ENCODE data around the gene POC1A. TPM values are rescaled to one million over a fixed set of nuclear protein-coding genes. Genes with fewer than 3 reads are reported as not detected.

The POC1A gene
- total RNA-seq, 1 experiment from 2014 or later, result 35.0 TPM

DNA sequence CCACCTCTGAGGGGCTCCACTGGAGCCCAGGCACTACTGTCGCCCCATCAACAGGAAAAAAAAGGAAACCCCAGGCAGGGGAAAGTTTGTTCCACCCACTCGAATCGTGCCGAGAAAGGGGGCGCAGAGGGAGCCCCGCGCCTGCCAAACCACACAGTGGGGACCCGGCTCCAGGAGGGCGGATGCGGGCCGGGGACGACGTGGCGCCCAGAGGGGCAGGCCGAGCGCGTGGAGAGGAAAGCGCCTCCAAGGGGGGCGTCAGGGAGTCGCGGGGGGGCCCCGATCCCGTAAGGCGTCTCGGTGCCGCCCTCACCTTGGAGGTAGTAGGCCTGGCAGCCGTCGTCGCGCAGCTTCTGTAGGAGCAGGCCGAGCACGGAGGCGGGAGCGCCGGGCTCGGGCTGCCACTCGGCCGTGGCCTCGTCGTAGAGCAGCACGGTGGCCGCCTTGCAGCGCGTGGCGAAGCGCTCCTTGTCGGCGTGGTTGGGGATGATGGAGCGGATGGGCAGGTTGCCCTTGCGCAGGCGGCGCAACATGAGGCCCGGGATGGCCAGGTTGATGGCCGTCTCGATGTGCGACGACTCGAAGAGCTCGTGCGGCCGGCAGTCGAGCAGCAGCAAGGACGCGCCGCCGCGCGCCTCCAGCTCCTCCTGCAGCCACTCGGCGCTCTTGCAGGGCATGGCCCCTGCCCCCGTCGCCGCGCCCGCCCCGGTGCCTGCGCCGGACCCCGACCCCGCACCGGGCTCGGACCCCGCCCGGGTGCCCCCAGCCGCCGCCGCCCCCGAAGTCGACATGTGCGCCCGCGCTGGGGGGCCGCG is 98.5 kb downstream of the POC1A start:
- H3K79me2 ChIP-seq (ENCODE audit: low read depth), result peaks cover 13% of the 10 kb centered on the region
- peak; percentile 41 to 49 for DNase-seq
- no peaks in the 10 kb centered on the region for H3K27me3 ChIP-seq (ENCODE audit: insufficient read depth, low read depth)
- H3K9me2 ChIP-seq (ENCODE audit: insufficient read depth), result no peaks in the 10 kb centered on the region
- no peaks in the 10 kb centered on the region for H3K36me3 ChIP-seq (ENCODE audit: low read depth)
- POLR2A ChIA-PET (ENCODE audit: unreplicated experiment), result no interaction called here
- TF ChIP-seq, protein P1, sequence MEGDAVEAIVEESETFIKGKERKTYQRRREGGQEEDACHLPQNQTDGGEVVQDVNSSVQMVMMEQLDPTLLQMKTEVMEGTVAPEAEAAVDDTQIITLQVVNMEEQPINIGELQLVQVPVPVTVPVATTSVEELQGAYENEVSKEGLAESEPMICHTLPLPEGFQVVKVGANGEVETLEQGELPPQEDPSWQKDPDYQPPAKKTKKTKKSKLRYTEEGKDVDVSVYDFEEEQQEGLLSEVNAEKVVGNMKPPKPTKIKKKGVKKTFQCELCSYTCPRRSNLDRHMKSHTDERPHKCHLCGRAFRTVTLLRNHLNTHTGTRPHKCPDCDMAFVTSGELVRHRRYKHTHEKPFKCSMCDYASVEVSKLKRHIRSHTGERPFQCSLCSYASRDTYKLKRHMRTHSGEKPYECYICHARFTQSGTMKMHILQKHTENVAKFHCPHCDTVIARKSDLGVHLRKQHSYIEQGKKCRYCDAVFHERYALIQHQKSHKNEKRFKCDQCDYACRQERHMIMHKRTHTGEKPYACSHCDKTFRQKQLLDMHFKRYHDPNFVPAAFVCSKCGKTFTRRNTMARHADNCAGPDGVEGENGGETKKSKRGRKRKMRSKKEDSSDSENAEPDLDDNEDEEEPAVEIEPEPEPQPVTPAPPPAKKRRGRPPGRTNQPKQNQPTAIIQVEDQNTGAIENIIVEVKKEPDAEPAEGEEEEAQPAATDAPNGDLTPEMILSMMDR (conservative IDR thresholded peaks at IDR 0.05), result no peak
- TF ChIP-seq EZH2 (IDR thresholded peaks at IDR 0.05; ENCODE audit: low read depth), result no peak
- BruUV-seq (replicated peaks), result TSS peak; percentile 23
- H3F3A ChIP-seq (ENCODE audit: insufficient read depth, low read depth), result no peaks in the 10 kb centered on the region
- H3K4me2 ChIP-seq, result peak overlapping the region; percentile 78
- H2AFZ ChIP-seq, result peak overlapping the region; percentile 77
- no peaks in the 10 kb centered on the region for H3K9me3 ChIP-seq (ENCODE audit: insufficient read depth, low read depth)
- H3K4me3 ChIP-seq, result peak overlapping the region; percentile 60
- H3K4me1 ChIP-seq (replicated peaks; ENCODE audit: insufficient read depth), result peaks cover 6% of the 10 kb centered on the region; the same call in 1 of the 2 replicates
- intact Hi-C loops (cut with micrococcal nuclease; ENCODE audit: unreplicated experiment), result loop anchor here (2.0 kb wide), 2 partner anchors 57 to 113 kb away; partner anchors contain the start of gene PARP3
- CTCF ChIA-PET, result interaction anchor here (0.6 to 1.6 kb wide), 5 partner anchors 8 to 114 kb away, joined by 3 to 6 read pairs (median 3); partner anchors contain the start of gene RRP9
- H4K20me1 ChIP-seq (ENCODE audit: insufficient read depth), result no peaks in the 10 kb centered on the region
- no peak overlapping the region for H3K27ac ChIP-seq

- TF ChIP-seq, protein P1 (conservative IDR thresholded peaks at IDR 0.05), result peak; percentile 30; the same call in 1 of the 2 replicates
- TF ChIP-seq EZH2 (IDR thresholded peaks at IDR 0.05; ENCODE audit: low read depth), result no peak
- Histone ChIP-seq H3F3A (ENCODE audit: insufficient read depth, low read depth) (no peaks in the 10 kb centered on the region), H3K79me2 (ENCODE audit: low read depth) (peaks cover 13% of the 10 kb centered on the region), H2AFZ (peak overlapping the region; percentile 77), H3K4me3 (peak overlapping the region; percentile 60), H3K36me3 (ENCODE audit: low read depth) (no peaks in the 10 kb centered on the region), H3K4me1 (replicated peaks; ENCODE audit: insufficient read depth) (peaks cover 6% of the 10 kb centered on the region; the same call in 1 of the 2 replicates), H4K20me1 (ENCODE audit: insufficient read depth) (no peaks in the 10 kb centered on the region), H3K9me2 (ENCODE audit: insufficient read depth) (no peaks in the 10 kb centered on the region), H3K9me3 (ENCODE audit: insufficient read depth, low read depth) (no peaks in the 10 kb centered on the region), H3K27me3 (ENCODE audit: insufficient read depth, low read depth) (no peaks in the 10 kb centered on the region), H3K4me2 (peak overlapping the region; percentile 78), H3K27ac (no peak overlapping the region)
- CTCF ChIA-PET, result interaction anchor here (1.3 to 2.3 kb wide), 2 partner anchors 14 to 53 kb away, joined by 6 to 8 read pairs; no protein-coding TSS in a partner anchor
- intact Hi-C loops (cut with micrococcal nuclease; ENCODE audit: unreplicated experiment), result no loop called here
- no TSS peak for BruUV-seq (replicated peaks)
- POLR2A ChIA-PET (ENCODE audit: unreplicated experiment), result no interaction called here
- no peak for DNase-seq
Measured at GRCh38 chr3:52054661-52055511, 99.3 kb downstream of the POC1A start.

All from PC-9 (cell line).